IPS DF 19.7 (cell line): Measurements from ENCODE around the gene PPM1N.

Experiments
- DNase-seq: peaks from one replicate; pipeline ENCODE4 v3.0.0-alpha.2; 2013; ENCODE audit warnings: low read depth, low spot score

PPM1N gene

GRCh38 chr19:45528744-45529419 lies 30.6 kb downstream of the PPM1N start:
- DNase-seq: peak; percentile 78

DNA sequence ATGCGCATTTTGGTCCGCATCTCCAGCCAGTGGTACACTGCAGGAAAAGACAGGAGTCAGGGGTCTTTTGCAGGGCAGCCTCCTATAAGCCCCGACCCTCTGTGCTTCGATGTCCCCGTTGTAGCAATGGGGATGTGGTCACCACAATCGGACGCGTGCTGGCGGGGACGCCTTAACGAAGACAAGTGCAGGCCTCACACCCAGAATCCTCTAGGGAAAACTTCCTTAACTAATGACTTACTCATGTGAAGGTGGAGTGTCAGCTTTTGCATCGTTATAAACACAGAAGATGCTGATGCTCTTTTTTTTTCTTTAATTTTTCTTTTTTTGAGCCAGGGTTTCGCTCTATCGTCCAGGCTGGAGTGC lies 31.2 kb downstream of the PPM1N start:
- no peak for DNase-seq

- DNase-seq: no peak
Observed at GRCh38 chr19:45531349-45531748, 33.1 kb downstream of the PPM1N start.

DNA sequence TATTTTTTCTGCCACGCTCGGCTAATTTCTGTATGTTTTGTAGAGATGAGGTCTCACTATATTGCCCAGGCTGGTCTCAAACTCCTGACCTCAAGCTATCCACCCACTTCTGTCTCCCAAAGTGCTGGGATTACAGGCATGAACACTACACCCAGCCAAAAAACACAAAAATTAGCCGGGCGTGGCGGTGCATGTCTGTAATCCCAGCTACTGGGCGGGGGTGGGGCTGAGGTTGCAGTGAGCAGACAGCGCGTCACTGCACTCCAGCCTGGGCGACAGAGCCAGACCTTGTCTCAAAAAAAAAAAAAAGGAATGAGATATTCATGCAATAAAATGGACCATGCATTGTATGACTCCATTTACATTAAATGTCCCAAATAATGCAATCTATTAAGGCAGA lies 41.2 kb downstream of the PPM1N start:
- no peak for DNase-seq

GRCh38 chr19:45542234-45542668 lies 44.0 kb downstream of the PPM1N start:
- no peak for DNase-seq

DNA sequence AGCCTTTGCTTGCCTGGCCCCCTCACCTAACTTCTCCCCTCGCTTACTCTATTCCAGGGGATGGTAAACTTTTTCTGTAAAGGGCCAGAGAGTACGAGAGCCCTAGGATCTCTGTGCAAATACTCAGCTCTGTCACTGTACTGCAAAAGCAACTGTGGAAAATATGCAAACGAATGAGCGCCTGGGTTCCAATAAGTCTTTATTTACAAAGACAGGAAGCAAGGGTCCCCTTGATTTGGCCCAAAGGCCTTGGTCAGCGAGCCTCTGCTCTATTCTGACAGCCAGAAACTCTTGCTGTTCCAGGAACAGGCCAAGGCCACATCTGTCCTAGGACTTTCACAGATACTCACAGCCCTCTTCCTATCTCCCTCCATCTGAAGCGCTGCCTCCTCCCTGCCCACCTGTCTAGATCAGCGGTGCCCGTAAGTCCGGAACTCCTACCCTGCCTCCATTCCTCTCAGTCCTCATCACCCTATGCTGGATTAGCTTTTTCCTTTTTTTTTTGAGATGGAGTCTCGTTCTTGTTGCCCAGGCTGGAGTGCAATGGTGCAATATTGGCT lies 49.0 kb downstream of the PPM1N start:
- DNase-seq: no peak

DNA sequence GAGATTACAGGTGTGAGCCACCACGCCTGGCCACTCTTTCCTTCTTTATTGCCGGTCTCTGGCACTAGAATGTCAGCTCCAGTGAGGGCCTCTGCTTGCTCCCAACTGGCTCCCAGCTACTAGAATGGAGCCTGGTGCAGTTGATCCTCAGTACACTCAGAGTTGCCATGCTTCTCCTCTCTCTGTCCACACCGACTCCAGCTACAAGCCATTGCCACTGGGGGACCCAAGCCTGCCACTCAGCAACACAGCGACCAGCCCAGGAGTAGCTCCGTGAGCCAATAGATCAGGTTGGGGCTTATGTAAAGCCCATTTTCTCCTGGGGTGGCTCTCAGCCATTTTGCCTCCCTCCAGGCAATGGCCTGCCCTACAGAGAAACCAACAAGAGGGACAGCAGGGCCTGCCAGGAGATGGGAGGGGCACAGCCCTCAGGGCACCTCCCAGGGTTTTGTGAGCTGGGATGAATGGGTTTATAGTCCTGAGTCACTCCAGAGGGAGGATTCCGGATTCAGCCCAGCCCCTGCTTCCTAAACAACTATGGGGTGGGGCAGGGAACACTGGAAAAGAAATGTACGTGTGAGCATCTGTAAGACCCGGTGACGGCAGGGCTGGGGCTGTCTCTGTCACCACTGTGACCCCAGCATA lies 49.8 kb downstream of the PPM1N start:
- no peak for DNase-seq
